ENCODE data around the gene GADD45A.

GRCh38 chr1:67676946-67677345 lies 8.1 kb upstream of the GADD45A start:
- TF ChIP-seq, protein P1, sequence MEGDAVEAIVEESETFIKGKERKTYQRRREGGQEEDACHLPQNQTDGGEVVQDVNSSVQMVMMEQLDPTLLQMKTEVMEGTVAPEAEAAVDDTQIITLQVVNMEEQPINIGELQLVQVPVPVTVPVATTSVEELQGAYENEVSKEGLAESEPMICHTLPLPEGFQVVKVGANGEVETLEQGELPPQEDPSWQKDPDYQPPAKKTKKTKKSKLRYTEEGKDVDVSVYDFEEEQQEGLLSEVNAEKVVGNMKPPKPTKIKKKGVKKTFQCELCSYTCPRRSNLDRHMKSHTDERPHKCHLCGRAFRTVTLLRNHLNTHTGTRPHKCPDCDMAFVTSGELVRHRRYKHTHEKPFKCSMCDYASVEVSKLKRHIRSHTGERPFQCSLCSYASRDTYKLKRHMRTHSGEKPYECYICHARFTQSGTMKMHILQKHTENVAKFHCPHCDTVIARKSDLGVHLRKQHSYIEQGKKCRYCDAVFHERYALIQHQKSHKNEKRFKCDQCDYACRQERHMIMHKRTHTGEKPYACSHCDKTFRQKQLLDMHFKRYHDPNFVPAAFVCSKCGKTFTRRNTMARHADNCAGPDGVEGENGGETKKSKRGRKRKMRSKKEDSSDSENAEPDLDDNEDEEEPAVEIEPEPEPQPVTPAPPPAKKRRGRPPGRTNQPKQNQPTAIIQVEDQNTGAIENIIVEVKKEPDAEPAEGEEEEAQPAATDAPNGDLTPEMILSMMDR (IDR thresholded peaks at IDR 0.05; ENCODE audit: insufficient read depth, low read length, poor library complexity, severe bottlenecking): no peak
- TF ChIP-seq EZH2phosphoT487 (conservative IDR thresholded peaks at IDR 0.05; ENCODE audit: low read length): no peak

Measured in SU-DHL-6 (cell line).